ENCODE results near the gene NKAIN2.

NKAIN2 gene

DNA sequence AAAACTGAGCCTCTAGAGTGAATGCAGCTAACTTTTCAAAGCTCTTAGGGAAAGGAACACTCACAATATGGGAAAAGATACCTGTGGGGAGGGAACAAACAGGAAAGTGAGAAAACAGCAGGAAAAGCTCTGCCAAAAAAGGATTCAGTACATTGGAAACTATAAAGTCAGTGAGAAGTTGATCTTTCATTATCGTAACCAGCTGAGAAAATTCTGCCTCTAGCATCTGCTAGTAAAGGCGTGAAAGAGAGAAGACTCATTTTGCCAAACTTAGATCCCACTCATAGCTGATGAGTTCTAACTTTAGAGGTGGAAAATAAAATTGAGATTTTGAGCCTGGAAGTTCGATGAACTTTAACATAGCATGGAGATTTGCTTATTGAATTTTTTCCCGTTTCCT is 836.8 kb downstream of the NKAIN2 start:
- TF ChIP-seq PATZ1 (CRISPR knock-in tag; IDR thresholded peaks at IDR 0.05; ENCODE audit: borderline replicate concordance): no peak
- TF ChIP-seq ZNF565 (CRISPR knock-in tag; conservative IDR thresholded peaks at IDR 0.05; ENCODE audit: low read depth): no peak
- no peak for TF ChIP-seq ISL1 (CRISPR knock-in tag; IDR thresholded peaks at IDR 0.05)
- no peak for TF ChIP-seq ZNF8 (CRISPR knock-in tag; IDR thresholded peaks at IDR 0.05)
- TF ChIP-seq CSDC2 (CRISPR knock-in tag; IDR thresholded peaks at IDR 0.05): no peak
- TF ChIP-seq RARB (CRISPR knock-in tag; IDR thresholded peaks at IDR 0.05): no peak
- TF ChIP-seq ZFP3 (CRISPR knock-in tag; IDR thresholded peaks at IDR 0.05): no peak
- no peak for TF ChIP-seq TSHZ2 (CRISPR knock-in tag; IDR thresholded peaks at IDR 0.05)
- no peak for TF ChIP-seq OSR1 (CRISPR knock-in tag; IDR thresholded peaks at IDR 0.05)
- no peak for TF ChIP-seq CREB5 (CRISPR knock-in tag; IDR thresholded peaks at IDR 0.05; ENCODE audit: low read depth)
- TF ChIP-seq ZC3H10 (CRISPR knock-in tag; IDR thresholded peaks at IDR 0.05): no peak
- TF ChIP-seq TCF4 (CRISPR knock-in tag; IDR thresholded peaks at IDR 0.05; ENCODE audit: borderline replicate concordance): no peak
- TF ChIP-seq, protein P1, sequence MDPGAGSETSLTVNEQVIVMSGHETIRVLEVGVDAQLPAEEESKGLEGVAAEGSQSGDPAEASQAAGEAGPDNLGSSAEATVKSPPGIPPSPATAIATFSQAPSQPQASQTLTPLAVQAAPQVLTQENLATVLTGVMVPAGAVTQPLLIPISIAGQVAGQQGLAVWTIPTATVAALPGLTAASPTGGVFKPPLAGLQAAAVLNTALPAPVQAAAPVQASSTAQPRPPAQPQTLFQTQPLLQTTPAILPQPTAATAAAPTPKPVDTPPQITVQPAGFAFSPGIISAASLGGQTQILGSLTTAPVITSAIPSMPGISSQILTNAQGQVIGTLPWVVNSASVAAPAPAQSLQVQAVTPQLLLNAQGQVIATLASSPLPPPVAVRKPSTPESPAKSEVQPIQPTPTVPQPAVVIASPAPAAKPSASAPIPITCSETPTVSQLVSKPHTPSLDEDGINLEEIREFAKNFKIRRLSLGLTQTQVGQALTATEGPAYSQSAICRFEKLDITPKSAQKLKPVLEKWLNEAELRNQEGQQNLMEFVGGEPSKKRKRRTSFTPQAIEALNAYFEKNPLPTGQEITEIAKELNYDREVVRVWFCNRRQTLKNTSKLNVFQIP (CRISPR knock-in tag; IDR thresholded peaks at IDR 0.05; ENCODE audit: borderline replicate concordance, low read depth): no peak
- no peak for TF ChIP-seq PPARA (CRISPR knock-in tag; IDR thresholded peaks at IDR 0.05; ENCODE audit: borderline replicate concordance)
- no peak for ATAC-seq

GRCh38 chr6:124655866-124656265 is 852.2 kb downstream of the NKAIN2 start:
- TF ChIP-seq ZNF70 (CRISPR knock-in tag; IDR thresholded peaks at IDR 0.05) (no peak), TOX (CRISPR knock-in tag; IDR thresholded peaks at IDR 0.05; ENCODE audit: borderline replicate concordance) (no peak), ESRRG (CRISPR knock-in tag; IDR thresholded peaks at IDR 0.05) (no peak), ZFP3 (CRISPR knock-in tag; IDR thresholded peaks at IDR 0.05) (no peak)
- no peak for ATAC-seq

- ATAC-seq: no peak
- TF ChIP-seq ESRRG (CRISPR knock-in tag; IDR thresholded peaks at IDR 0.05) (no peak), TCF4 (CRISPR knock-in tag; IDR thresholded peaks at IDR 0.05; ENCODE audit: borderline replicate concordance) (no peak), ZNF565 (CRISPR knock-in tag; conservative IDR thresholded peaks at IDR 0.05; ENCODE audit: low read depth) (no peak), ZNF8 (CRISPR knock-in tag; IDR thresholded peaks at IDR 0.05) (no peak), ARNTL (CRISPR knock-in tag; IDR thresholded peaks at IDR 0.05; ENCODE audit: borderline replicate concordance, low read depth) (no peak), TSHZ2 (CRISPR knock-in tag; IDR thresholded peaks at IDR 0.05) (no peak), PPARA (CRISPR knock-in tag; IDR thresholded peaks at IDR 0.05; ENCODE audit: borderline replicate concordance) (no peak), ZFP3 (CRISPR knock-in tag; IDR thresholded peaks at IDR 0.05) (no peak)
- TF ChIP-seq, protein P1 (CRISPR knock-in tag; IDR thresholded peaks at IDR 0.05; ENCODE audit: borderline replicate concordance, low read depth): no peak
Measured at GRCh38 chr6:124658053-124658452, 854.4 kb downstream of the NKAIN2 start.
